HG03097 (cell line): ENCODE results near the gene PRPS1.
"Not testable (repeated sequence)": the region's sequence is repeated elsewhere in the genome, so short reads cannot be mapped to it uniquely, and the experiment has no call there.

ENCODE experiments used
- ATAC-seq: cut with Tn5 transposase; IDR thresholded peaks from one replicate; pipeline ENCODE4 v1.9.1; 2021; ENCODE audit not compliant: unreplicated experiment, low FRiP score

The PRPS1 gene

DNA sequence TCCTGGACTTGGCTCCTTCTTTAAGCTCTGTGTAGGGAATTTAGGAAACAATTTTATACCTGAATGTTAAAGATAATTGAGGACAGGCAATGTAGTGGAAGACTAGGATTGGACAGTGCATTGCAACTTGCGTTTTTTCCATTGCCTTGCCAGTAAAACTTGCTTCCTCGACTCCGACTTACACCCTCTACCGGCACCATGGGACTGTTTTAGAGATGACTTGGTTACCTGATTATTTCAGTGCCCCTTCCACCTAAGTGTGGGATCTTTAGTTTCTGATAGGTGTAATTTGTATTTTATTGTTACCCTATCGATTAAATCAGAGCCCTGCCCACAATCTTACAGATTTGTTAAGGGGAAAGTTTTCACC, 1.2 kb downstream of the PRPS1 start:
- no peak for ATAC-seq

- no peak for ATAC-seq
These were observed 1.9 kb downstream of the PRPS1 start for GRCh38 chrX:107630031-107630689.

- no peak for ATAC-seq
These were observed 4.0 kb downstream of the PRPS1 start for GRCh38 chrX:107632346-107632745.

- ATAC-seq = no peak
These were observed 18.4 kb downstream of the PRPS1 start for GRCh38 chrX:107646735-107647134.

DNA sequence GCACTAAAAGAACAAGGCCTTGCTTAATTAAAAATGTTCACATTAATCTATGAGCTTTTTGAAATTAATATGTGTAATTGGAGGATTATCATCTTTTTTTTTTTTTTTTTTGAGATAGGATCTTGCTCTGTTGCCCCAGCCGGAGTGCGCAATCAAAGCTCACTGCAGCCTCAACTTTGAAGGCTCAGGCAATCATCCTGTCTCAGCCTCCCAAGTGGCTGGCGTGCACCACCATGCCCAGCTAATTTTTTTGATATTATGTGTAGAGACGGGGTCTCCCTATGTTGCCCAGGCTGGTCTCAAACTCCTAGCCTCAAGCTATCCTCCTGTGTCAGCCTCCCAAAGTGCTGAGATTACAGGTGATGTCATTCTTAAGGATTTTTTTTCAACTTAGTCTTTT, 20.0 kb downstream of the PRPS1 start:
- ATAC-seq = no peak

- no peak for ATAC-seq
These were observed 26.2 kb downstream of the PRPS1 start for GRCh38 chrX:107654566-107654871.

DNA sequence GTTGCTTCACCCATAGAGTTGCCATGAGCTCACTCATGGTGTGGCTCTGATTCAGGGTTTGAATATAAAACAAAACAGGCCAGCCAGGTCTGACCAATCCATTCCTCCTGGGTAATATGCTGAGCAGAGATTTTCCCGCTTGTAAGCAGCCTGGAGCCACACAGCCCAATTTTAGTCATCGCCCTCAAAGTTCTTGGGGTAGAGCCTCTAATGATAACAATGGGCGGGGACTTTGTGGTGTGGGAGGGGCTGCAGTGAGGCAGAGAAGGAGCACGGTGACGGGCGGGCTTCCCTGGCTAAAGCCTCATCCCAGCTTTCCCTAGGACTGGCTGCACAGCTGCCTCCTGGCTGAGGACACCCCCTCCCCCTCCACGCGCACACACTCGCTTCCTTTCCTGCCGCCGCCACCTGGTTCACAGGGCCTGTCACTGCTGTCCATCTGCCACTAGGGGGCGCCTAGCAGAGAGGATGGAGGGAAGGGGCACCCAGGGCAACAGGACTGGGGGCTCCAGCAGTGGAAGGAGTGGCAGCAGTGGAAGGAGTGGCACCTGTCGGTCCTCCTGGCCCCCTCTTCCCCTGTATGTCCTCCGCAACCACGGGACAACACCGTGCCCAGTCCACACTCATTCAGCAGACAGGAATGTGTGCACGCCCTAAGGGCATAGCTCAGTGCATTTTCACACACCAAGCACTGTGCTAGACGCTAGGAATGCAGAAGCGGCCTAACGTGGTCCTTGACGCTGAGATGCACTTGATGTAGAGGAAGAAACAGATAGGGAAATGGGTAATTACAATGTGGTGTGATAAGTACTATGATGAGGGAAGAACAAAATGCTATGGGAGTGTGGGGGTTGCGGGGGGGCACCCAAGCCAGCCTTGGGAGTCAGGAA, 26.8 kb downstream of the PRPS1 start:
- ATAC-seq = no peak

DNA sequence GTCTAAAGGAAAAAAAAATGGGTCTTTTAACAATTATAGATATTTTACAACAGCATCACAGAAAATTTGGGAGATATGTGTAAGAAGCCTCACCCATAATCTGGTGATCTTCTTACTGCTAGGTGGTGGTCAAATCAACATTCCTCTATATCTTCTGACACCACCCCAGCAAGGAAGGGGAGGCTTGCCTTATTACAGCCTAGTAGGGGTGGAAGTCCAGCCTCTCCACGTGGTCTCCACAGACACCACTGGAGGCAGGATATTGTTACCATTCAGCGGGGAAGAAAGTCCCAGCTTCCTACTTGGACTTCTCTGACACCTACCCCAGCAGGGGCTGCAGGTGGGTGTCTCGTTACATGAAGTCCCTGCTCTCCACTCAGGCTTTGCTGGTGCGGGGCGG, 28.7 kb downstream of the PRPS1 start:
- ATAC-seq = no peak

DNA sequence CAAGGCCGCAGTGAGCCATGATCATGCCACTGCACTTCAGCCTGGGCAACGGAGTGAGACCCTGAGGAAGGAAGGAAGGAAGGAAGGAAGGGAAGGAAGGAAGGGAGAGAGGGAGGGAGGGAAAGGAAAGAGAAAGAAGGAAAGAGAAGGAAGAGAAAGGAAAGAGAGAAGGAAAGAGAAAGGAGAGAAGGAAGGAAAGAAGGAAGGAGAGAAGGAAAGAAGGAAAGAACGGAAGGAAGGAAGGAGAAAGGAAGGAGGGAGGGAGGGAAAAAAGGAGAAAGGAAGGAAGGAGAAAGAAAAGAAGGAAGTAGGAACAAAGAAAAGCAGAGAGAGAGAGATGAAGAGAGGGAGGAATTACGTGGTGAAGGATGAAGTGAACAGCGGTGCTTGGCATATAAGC, 30.4 kb downstream of the PRPS1 start:
- no peak for ATAC-seq

GRCh38 chrX:107659286-107659685, 31.0 kb downstream of the PRPS1 start:
- ATAC-seq = no peak

GRCh38 chrX:107659768-107660167, 31.5 kb downstream of the PRPS1 start:
- no peak for ATAC-seq

DNA sequence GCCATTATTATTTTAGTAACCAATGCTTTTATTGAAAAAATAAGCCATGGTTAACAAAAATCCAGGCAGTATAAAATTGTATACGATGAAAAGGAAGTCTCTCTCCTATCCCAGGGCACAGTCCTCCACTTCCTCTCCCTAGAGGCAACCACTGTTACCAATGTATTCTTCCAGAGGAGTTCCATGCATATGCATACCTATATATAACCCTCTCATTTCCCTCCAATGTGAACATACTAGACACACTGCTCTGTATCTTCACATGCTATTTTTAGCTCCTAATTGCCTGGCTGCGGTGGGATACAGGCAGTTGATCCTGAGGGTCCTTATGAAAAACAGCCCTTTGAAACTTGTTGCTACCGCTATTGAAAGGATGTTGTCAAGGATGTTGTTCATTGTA, 33.8 kb downstream of the PRPS1 start:
- ATAC-seq = no peak

- ATAC-seq = no peak
These were observed 34.5 kb downstream of the PRPS1 start for GRCh38 chrX:107662824-107663223.

DNA sequence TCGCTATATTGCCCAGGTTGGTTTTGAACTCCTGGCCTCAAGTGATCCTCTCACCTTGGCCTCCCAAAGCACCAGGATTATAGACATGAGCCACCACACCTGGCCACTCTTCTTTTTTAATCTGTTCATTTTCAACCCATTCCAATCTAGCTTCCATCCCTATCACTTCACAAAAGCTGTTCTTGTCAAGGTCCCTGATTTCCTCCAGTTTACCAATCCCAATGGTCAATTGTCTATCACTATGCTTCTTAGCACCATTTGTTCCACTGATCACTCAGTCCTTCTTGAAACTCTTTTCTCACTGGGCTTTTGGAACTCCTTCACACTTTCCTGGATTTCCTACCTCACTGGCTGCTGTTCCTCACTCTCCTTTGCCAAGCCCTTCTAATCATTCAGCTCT, 38.6 kb downstream of the PRPS1 start:
- ATAC-seq = no peak

- ATAC-seq = no peak
These were observed 39.1 kb downstream of the PRPS1 start for GRCh38 chrX:107667426-107667825.

- not testable (repeated sequence) for ATAC-seq
These were observed 40.4 kb downstream of the PRPS1 start for GRCh38 chrX:107668710-107669109.

DNA sequence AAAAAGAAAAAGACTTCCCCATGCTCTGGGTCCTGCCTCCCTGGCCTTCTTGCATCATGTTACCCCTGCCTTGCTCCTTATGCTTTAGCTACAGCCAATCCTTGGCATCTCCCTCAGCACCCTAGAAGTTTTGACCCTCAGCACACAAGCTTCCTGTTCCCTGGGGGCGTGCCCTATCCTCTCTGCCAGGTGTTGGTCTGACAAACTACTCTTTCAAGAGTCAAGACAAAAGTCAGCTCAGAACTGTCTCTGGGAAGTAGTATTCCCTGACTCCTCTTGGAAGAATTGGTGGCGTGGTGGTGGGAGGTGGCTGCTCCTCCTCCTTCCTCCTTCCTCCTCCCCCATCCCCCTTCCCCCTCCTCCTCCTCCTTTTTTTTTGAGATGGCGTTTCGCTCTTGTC, 41.0 kb downstream of the PRPS1 start:
- no peak for ATAC-seq

- ATAC-seq = no peak
These were observed 41.7 kb downstream of the PRPS1 start for GRCh38 chrX:107669885-107670628.

- not testable (repeated sequence) for ATAC-seq
These were observed 42.9 kb downstream of the PRPS1 start for GRCh38 chrX:107671256-107671655.

GRCh38 chrX:107672955-107673378, 44.7 kb downstream of the PRPS1 start:
- ATAC-seq = no peak

DNA sequence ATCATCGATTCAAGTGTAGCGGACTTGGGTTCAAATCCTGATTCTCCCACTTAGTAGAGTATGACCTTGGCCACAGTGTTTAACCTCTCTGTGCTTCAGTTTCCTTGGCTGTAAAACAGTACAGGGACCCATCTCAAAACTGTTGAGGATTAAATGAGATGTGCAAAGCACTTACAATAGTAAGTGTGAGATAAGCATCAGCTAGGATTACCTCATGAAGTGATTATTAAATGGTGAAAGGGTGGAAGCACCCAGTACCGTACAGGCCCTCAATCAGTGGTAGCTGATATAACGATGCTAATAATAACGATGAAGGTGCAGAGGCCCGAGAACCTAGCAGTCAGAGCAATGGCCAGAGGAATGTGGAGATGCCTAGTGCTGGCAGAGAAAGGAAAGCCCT, 45.1 kb downstream of the PRPS1 start:
- peak; percentile 5 for ATAC-seq
